ENCODE results near the gene MYO1B. TPM values are rescaled to one million over a fixed set of nuclear protein-coding genes. Genes with fewer than 3 reads are reported as not detected.

Gene MYO1B
- total and polyA plus RNA-seq, 2 of the 8 experiments (the other 6 are each of a cell fraction or from before 2014, with no cell fraction given), result 15.5 to 61.2 TPM

DNA sequence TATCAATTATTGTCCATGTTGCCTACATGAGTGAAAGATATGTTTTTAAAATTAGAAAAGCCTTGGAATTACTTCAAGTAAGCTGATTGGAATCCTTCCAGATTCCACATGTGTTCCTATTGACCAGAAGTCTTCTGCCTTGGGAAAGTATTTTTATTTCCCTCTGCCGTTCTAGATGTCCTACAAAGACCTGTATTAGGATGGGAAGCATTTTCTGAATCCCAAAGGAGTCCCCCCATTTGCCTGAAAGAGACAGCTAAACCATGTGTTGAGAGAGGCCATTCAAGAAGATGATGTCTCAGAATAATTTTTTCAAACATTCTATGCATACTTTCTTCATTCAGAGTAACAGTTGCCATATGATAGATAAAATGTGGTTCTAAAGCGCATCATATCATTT, 19.0 kb upstream of the MYO1B start (continued):
- TF ChIP-seq GABPA (IDR thresholded peaks at IDR 0.05; ENCODE audit: borderline replicate concordance, insufficient read depth, low read length), result no peak
- TF ChIP-seq NANOG (IDR thresholded peaks at IDR 0.05; ENCODE audit: insufficient read depth, low read depth, low read length, poor library complexity, severe bottlenecking), result no peak
- TF ChIP-seq, protein P1, sequence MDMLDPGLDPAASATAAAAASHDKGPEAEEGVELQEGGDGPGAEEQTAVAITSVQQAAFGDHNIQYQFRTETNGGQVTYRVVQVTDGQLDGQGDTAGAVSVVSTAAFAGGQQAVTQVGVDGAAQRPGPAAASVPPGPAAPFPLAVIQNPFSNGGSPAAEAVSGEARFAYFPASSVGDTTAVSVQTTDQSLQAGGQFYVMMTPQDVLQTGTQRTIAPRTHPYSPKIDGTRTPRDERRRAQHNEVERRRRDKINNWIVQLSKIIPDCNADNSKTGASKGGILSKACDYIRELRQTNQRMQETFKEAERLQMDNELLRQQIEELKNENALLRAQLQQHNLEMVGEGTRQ (IDR thresholded peaks at IDR 0.05; ENCODE audit: low read length), result no peak

Measured in H1 (cell line).